IPS DF 6.9 (cell line): Measurements from ENCODE around the gene SLC12A8.
"Not testable (repeated sequence)": the region's sequence is repeated elsewhere in the genome, so short reads cannot be mapped to it uniquely, and the experiment has no call there.

Experiments
- DNase-seq: peaks from one replicate; pipeline ENCODE4 v3.0.0-alpha.2; 2013; ENCODE audit warnings: low read depth, low spot score
- H3K27ac ChIP-seq: one replicate; pipeline ENCODE4 v1.5.1; 2013; ENCODE audit warnings: low read length, control low read depth
- H3K27me3 ChIP-seq: 2 replicates; pipeline ENCODE4 v1.6.1; 2013; ENCODE audit warnings: mild to moderate bottlenecking, low read length; ENCODE audit not compliant: control insufficient read depth, insufficient read depth
- H3K36me3 ChIP-seq: 2 replicates; pipeline ENCODE4 v1.6.1; 2013; ENCODE audit warnings: low read length; ENCODE audit not compliant: control insufficient read depth, insufficient read depth
- H3K4me1 ChIP-seq: 2 replicates; pipeline ENCODE4 v1.6.1; 2013; ENCODE audit warnings: low read length; ENCODE audit not compliant: control insufficient read depth, insufficient read depth
- H3K4me3 ChIP-seq: 2 replicates; pipeline ENCODE4 v1.5.1; 2013; ENCODE audit warnings: mild to moderate bottlenecking, low read length
- H3K9me3 ChIP-seq: 2 replicates; pipeline ENCODE4 v1.6.1; 2013; ENCODE audit warnings: low read length, inconsistent platforms; ENCODE audit not compliant: control insufficient read depth, insufficient read depth
- WGBS: extraction: QIAGEN DNeasy Blood & Tissue Kit; methylation state at CpG from one replicate; pipeline ENCODE4 v1.1.7; 2013; ENCODE audit warnings: mixed read lengths, missing lambda C conversion rate; ENCODE audit not compliant: insufficient read length, insufficient coverage; 5-methylcytosine and 5-hydroxymethylcytosine counted together

Gene SLC12A8

DNA sequence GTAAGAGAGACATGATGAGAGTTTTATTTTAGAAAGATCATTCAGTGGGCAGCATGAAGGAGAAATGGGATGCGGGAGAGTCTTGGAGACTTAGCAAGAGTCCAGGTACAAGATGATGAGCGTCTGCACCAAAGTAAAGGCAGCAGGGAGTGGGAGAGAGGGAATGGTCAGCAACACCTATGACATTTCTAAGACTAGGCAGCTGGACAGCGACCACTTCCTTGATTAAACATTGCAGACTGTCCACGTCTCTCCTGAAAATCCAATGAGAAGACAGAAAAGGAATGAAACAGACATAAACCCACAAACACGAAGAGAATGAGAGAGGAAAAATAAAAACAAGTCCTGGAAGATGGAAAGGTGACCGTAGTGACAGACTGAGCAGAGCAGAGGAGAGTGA is 110.1 kb downstream of the SLC12A8 start:
- Histone ChIP-seq H3K27me3 (no peaks in the 10 kb centered on the region), H3K4me3 (no peak overlapping the region), H3K4me1 (no peaks in the 10 kb centered on the region), H3K9me3 (no peaks in the 10 kb centered on the region), H3K27ac (no peak overlapping the region), H3K36me3 (no peaks in the 10 kb centered on the region)
- no peak for DNase-seq
- WGBS, result no CpG with 5 or more reads among the region's 6 CpGs

DNA sequence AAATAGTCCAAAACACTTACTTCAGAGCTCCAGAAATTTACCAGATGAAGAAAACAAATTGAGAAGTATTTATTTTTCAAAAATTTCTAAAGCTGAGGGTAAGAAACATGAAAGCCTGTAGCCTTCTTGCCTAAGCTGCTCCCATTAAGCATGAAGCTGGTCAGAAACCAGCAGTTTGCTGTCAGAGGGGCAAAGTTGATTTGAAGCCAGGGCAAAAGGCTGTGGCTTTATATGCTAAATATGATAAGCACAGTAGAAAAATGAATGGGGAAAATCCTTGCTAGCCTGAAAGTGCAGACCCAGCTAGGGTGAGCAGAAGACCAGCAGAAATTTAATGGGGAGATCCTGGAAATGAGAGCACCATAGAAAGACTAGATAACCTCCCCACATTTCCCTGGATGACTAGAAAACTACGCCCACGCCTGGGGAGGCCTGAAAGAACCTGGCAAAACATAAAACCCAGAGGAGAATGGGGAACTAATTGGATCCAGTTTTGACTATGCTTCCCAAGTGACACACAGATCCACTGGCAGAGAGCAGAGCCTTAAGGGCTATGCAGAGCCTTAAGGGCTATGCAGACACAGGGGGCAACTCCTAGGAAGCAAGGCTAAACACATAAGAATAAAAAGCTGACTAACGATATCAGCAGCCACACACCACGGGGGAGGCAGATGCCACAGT is 113.8 kb downstream of the SLC12A8 start:
- no peaks in the 10 kb centered on the region for H3K27me3 ChIP-seq
- no peak for DNase-seq
- WGBS, result no CpG with 5 or more reads among the region's 4 CpGs
- no peaks in the 10 kb centered on the region for H3K9me3 ChIP-seq
- H3K4me1 ChIP-seq, result no peaks in the 10 kb centered on the region
- no peak overlapping the region for H3K4me3 ChIP-seq
- H3K36me3 ChIP-seq, result no peaks in the 10 kb centered on the region
- no peak overlapping the region for H3K27ac ChIP-seq

DNA sequence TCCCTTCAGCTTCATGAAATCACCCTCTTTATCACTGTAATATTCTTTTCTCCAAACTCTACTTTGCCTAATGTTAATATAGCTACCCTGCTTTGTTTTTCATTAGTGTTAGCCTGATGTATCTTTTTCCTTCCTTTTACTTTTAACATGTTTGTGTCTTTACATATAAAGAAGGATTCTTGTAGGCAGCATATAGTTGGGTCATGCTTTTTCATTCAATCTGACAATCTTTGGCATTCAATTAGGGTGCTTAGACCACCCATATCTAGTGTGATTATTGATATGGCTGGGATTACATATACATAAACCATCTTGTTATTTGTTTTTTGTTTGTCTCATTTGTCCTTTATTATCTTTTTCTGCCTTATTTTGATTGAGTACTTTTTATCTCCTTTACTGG is 121.9 kb downstream of the SLC12A8 start:
- no peaks in the 10 kb centered on the region for H3K9me3 ChIP-seq
- no peak overlapping the region for H3K27ac ChIP-seq
- no peaks in the 10 kb centered on the region for H3K36me3 ChIP-seq
- H3K4me1 ChIP-seq, result no peaks in the 10 kb centered on the region
- no peak for DNase-seq
- H3K4me3 ChIP-seq, result no peak overlapping the region
- no peaks in the 10 kb centered on the region for H3K27me3 ChIP-seq

DNA sequence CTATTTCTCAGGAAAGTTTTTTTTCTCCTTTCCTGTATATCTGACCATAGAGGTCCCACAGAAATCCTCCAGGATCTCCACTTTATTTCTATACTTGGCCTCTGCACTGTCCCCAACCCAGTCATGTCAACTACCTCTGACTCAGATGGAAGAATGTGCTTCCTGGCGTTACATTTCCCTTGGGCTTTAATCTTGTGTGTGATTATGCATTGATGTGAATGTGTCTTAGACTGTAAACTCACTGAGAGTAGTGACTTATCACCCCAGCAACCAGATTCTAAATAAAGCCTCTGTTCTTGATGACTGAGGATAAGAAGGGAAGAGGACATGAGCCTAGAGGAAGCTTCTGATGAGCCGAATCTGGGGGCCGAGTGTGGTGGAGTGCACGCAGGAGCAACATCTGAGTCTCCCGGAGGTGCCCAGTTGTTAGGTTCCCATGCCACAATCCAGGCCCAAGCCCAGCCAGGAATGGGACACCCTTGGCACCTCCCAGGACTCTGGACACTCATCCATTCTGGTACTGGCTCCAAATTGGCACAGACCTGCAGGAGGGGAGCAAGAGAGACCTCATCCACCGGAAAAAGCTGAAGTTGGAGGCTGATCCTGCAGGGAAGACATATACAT is 124.7 kb downstream of the SLC12A8 start:
- Histone ChIP-seq H3K4me1 (no peaks in the 10 kb centered on the region), H3K27ac (no peak overlapping the region), H3K9me3 (no peaks in the 10 kb centered on the region), H3K4me3 (no peak overlapping the region), H3K36me3 (no peaks in the 10 kb centered on the region), H3K27me3 (no peaks in the 10 kb centered on the region)
- DNase-seq, result no peak
- WGBS, result no CpG with 5 or more reads among the region's 6 CpGs

DNA sequence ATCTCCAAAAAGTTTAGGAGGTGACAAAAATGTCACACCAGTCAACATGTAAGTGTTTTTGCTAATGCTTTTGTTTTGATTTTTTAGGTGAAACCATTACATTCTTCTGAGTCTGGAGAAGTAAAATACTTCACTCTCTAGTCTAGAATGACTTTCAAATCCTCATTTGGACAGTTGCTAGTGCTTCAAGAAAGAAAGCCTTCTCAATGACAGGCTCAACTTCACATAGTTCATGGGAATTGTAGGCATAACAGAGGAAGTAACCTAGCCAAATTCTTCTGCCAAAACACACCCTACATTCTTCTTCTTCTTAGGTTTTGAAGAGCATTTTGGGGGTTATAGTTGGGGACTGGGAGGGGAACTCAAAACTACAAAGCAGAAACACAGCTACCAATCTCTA is 127.4 kb downstream of the SLC12A8 start:
- H3K9me3 ChIP-seq, result no peaks in the 10 kb centered on the region
- no peaks in the 10 kb centered on the region for H3K27me3 ChIP-seq
- no peak overlapping the region for H3K4me3 ChIP-seq
- no peaks in the 10 kb centered on the region for H3K4me1 ChIP-seq
- H3K27ac ChIP-seq, result no peak overlapping the region
- DNase-seq, result no peak
- H3K36me3 ChIP-seq, result no peaks in the 10 kb centered on the region

DNA sequence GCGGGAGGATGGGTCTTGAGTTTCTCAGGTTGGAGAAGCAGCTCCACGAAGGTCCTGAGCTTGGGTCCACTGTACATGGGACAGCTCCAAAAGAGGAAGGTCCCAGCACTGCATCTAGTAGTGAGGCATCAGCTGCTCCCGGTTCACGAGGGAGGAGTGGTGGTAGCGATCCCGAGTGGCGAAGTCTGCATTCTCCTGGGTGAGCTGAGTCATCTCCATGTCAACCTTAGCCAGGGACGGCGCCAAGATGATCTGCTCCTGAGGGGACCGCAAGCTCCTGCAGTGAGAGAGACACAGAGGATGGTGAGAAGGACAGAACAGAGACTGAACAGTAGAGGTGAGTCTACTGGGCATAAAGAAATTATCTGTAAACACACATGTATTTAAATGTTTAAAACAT is 128.8 kb downstream of the SLC12A8 start:
- WGBS, result no CpG with 5 or more reads among the region's 10 CpGs
- no peaks in the 10 kb centered on the region for H3K27me3 ChIP-seq
- DNase-seq, result no peak
- H3K36me3 ChIP-seq, result no peaks in the 10 kb centered on the region
- H3K27ac ChIP-seq, result no peak overlapping the region
- H3K9me3 ChIP-seq, result no peaks in the 10 kb centered on the region
- H3K4me1 ChIP-seq, result no peaks in the 10 kb centered on the region
- no peak overlapping the region for H3K4me3 ChIP-seq

DNA sequence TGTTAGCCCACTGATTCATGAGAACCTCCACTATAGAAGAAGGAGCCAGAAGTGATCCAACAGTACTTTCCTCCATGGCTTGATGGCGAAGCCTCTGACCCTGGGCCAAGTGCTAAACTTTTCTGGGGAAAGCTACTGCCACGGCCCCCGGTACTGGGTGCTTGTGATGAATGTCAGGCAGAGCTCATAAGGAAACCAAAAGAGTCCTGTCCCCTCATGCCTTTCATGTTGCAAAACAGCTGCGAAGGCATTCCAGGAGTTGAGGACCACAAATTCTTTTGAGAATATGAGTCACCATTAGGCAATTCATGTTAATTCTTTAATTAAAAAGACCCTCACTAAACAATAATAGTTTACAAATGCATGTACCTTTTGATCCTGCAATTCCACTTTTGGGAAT is 130.2 kb downstream of the SLC12A8 start:
- H3K36me3 ChIP-seq, H3K27ac ChIP-seq, DNase-seq, H3K27me3 ChIP-seq, H3K4me1 ChIP-seq, H3K4me3 ChIP-seq, H3K9me3 ChIP-seq: not testable (repeated sequence)
- WGBS, result no CpG with 5 or more reads among the region's 4 CpGs

DNA sequence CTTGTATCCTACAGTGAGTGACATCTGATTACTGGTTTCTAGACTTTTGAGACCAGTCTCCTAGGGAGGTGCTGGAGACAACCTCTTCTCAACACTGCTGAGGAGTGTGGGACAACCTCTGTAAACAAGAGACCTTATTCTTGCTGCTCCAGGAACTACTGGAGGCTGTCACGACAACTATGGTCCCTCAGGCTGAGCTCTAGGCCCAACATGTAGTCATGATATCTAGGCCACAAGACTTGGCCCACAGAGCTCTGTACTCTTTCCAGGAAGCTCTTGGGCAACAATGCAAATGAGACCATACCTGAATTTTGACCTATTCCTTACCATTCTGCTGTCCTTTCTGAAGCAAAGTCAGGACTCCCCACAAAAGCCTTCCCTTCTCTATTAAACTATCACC is 132.5 kb downstream of the SLC12A8 start:
- no CpG with 5 or more reads among the region's 1 CpG for WGBS
- Histone ChIP-seq H3K4me1 (no peaks in the 10 kb centered on the region), H3K9me3 (no peaks in the 10 kb centered on the region), H3K27ac (no peak overlapping the region), H3K36me3 (no peaks in the 10 kb centered on the region), H3K4me3 (no peak overlapping the region), H3K27me3 (no peaks in the 10 kb centered on the region)
- DNase-seq, result no peak

DNA sequence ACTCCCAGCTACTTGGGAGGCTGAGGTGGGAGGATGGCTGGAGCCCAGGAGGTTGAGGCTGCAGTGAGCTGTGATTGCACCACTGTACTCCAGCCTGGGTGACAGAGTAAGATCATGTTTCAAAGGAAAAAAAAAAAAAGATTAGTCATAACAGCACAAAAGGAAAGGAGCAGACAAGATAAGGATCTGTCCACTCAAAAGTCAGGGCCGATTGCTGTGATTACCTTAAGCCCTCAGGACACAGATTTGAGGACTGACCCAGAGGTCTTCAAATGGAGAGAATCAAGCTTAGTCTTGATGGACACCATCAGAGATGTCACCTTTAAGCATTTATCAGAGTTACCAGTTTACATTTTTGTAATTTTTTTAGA is 132.9 kb downstream of the SLC12A8 start:
- Histone ChIP-seq H3K27me3 (no peaks in the 10 kb centered on the region), H3K27ac (no peak overlapping the region), H3K4me3 (no peak overlapping the region), H3K4me1 (no peaks in the 10 kb centered on the region), H3K9me3 (no peaks in the 10 kb centered on the region), H3K36me3 (no peaks in the 10 kb centered on the region)
- no CpG with 5 or more reads among the region's 1 CpG for WGBS
- DNase-seq, result no peak

DNA sequence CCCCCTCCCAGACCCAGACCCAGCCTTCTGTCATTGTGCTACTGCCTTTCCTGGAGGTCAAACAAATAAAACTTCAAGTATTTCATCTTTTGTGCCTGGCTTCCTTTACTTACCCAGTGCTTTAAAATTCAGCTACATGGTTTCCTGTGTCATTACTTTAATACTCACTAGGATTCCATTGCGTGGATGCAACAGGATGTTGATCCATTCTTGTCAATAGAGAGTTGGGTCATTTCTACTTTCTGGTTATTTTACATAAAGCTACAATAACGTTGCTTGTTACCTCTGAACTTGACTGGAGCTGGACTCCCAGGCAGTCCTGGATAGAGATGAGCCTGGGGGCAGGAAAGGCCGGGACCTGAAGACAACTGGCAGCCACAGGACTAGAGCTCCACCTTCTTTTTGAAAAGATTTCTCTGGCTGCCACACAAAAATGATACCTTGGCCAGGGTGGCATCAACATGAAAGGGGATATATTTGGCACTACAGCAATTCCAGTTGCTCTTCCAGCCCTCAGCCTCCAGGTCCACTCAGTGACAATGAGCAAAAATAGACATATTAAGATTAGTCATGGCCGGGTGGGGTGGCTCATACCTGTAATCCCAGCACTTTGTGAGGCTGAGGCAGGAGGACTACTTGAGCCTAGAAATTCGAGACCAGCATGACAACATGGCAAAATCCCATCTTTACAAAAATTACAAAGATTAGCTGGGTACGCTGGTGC is 133.4 kb downstream of the SLC12A8 start:
- DNase-seq, result no peak
- Histone ChIP-seq H3K27me3 (no peaks in the 10 kb centered on the region), H3K4me3 (no peak overlapping the region), H3K27ac (no peak overlapping the region), H3K36me3 (no peaks in the 10 kb centered on the region), H3K4me1 (no peaks in the 10 kb centered on the region), H3K9me3 (no peaks in the 10 kb centered on the region)
- WGBS, result no CpG with 5 or more reads among the region's 6 CpGs

DNA sequence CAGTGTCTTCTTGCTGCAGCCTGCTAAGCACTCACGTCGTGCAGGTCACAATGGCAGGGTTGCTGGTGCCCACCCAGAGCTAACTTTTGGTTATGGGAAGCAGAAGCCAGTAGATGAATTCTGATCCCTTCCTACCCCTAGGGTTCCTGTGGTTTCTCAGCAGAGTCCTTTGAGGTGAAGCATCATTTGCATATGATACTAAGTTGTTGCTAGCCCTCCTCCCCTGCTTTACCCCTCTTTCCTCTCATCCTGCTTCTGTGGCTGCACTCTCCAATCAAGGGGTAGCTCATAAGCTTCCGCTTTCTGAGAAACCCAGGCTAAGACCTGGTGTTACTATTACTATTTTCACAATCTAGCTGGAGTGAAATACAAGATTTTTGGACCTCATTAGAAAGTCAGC is 134.7 kb downstream of the SLC12A8 start:
- no peaks in the 10 kb centered on the region for H3K36me3 ChIP-seq
- H3K4me1 ChIP-seq, result no peaks in the 10 kb centered on the region
- H3K27me3 ChIP-seq, result no peaks in the 10 kb centered on the region
- H3K4me3 ChIP-seq, result no peak overlapping the region
- no CpG with 5 or more reads among the region's 3 CpGs for WGBS
- no peak for DNase-seq
- no peak overlapping the region for H3K27ac ChIP-seq
- no peaks in the 10 kb centered on the region for H3K9me3 ChIP-seq
